Upper lobe of left lung (tissue), 6 donors: Measurements from ENCODE around the gene ARHGEF40. TPM values are rescaled to one million over a fixed set of nuclear protein-coding genes. Genes with fewer than 3 reads are reported as not detected.

Experiments used
- ATAC-seq, 2 donors: fragments of 200-7000 bp; cut with Tn5 transposase; one replicate each; pipeline ENCODE4 v1.9.1; 2022; ENCODE audit warnings: mild to moderate bottlenecking in 2 of 2, moderate library complexity in 2 of 2; ENCODE audit not compliant: low FRiP score in 2 of 2
- DNase-seq, 2 donors: peaks; one replicate each; pipeline ENCODE4 v3.0.0-alpha.2; 2019 to 2020
- H3K27ac ChIP-seq, 4 donors: fragments of 200-600 bp; sonication (generic); one replicate each; pipeline ENCODE4 v1.5.1; 2016 to 2019
- H3K27me3 ChIP-seq, 4 donors: fragments of 200-600 bp; sonication (generic); one replicate each; pipeline ENCODE4 v1.5.1; 2017 to 2019
- H3K36me3 ChIP-seq, 4 donors: fragments of 200-600 bp; sonication (generic); one replicate each; pipeline ENCODE4 v1.5.1; 2016 to 2019
- H3K4me1 ChIP-seq, 4 donors: fragments of 200-600 bp; sonication (generic); one replicate each; pipeline ENCODE4 v1.5.1; 2018 to 2019
- H3K4me3 ChIP-seq, 4 donors: fragments of 200-600 bp; sonication (generic); one replicate each; pipeline ENCODE4 v1.5.1; 2017 to 2019; ENCODE audit warnings: mild to moderate bottlenecking in 2 of 4, moderate library complexity in 1 of 4
- H3K9me3 ChIP-seq, 4 donors: fragments of 200-600 bp; sonication (generic); one replicate each; pipeline ENCODE4 v1.5.1; 2018 to 2019
- EP300 ChIP-seq, 4 donors: sonication (generic); formaldehyde crosslinking; IDR thresholded peaks; one replicate each; pipeline ENCODE4 v1.5.1; 2017; ENCODE audit warnings: antibody characterized with exemption in 4 of 4, control low read depth in 2 of 4
- POLR2A ChIP-seq, 4 donors: fragments of 450-650 bp; IDR thresholded peaks; one replicate each; pipeline ENCODE4 v1.5.1; 2016 to 2017; ENCODE audit warnings: antibody characterized with exemption in 4 of 4, mild to moderate bottlenecking in 2 of 4
- POLR2AphosphoS5 ChIP-seq, 2 donors: sonication (generic); formaldehyde crosslinking; IDR thresholded peaks; one replicate each; pipeline ENCODE4 v1.5.1; 2017; ENCODE audit warnings: antibody characterized with exemption in 2 of 2
- WGBS, 2 donors: methylation state at CpG; one replicate each; pipeline ENCODE4 v1.1.5; 2017 to 2018; 5-methylcytosine and 5-hydroxymethylcytosine counted together
- total RNA-seq, 6 donors: library from RNA; depleted of rRNA in 4 of 6; stranded (reverse); fragments of >200 nt in 4 of 6; gene quantifications; one replicate each; pipeline versions ENCODE4 v1.1.0 to v1.2.1, GENCODE V29; 2016 to 2021
- TF ChIP-seq, protein P1 (sequence below), 6 experiments: fragments of 450-650 bp in 4 of 6; fragments of 200-600 bp in 2 of 6; sonication (generic) in 2 of 6; IDR thresholded peaks; one replicate each; pipeline ENCODE4 v1.5.1; 2016 to 2019; ENCODE audit warnings: antibody characterized with exemption in 6 of 6
- donor health status: DM: no; HTN: no; CAD: no; lungs with moderate emphysema.
- donor health status: DM: no; HTN: yes; CAD: no; lungs with severe emphysema.

Gene ARHGEF40
- total RNA-seq, 6 donors from 2014 or later, result 24.8 to 74.4 (median 36.0) TPM

GRCh38 chr14:21099596-21099985 lies 29.5 kb downstream of the ARHGEF40 start:
- WGBS, 2 donors, result 56 to 57% methylated on average over 5 of the region's 5 CpGs
- no peaks in the 10 kb centered on the region for H3K9me3 ChIP-seq
- H3K4me1 ChIP-seq, result peaks cover 30 to 49% (median 42%) of the 10 kb centered on the region in 4 donors
- peak overlapping the region in 1 of 4 donors; percentile 84 for H3K4me3 ChIP-seq
- DNase-seq (no peak), ATAC-seq (no peak)
- H3K36me3 ChIP-seq, result no peaks in the 10 kb centered on the region
- TF ChIP-seq, protein P1, sequence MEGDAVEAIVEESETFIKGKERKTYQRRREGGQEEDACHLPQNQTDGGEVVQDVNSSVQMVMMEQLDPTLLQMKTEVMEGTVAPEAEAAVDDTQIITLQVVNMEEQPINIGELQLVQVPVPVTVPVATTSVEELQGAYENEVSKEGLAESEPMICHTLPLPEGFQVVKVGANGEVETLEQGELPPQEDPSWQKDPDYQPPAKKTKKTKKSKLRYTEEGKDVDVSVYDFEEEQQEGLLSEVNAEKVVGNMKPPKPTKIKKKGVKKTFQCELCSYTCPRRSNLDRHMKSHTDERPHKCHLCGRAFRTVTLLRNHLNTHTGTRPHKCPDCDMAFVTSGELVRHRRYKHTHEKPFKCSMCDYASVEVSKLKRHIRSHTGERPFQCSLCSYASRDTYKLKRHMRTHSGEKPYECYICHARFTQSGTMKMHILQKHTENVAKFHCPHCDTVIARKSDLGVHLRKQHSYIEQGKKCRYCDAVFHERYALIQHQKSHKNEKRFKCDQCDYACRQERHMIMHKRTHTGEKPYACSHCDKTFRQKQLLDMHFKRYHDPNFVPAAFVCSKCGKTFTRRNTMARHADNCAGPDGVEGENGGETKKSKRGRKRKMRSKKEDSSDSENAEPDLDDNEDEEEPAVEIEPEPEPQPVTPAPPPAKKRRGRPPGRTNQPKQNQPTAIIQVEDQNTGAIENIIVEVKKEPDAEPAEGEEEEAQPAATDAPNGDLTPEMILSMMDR (IDR thresholded peaks at IDR 0.05), result no peak
- TF ChIP-seq POLR2AphosphoS5 (IDR thresholded peaks at IDR 0.05) (no peak), POLR2A (IDR thresholded peaks at IDR 0.05) (no peak), EP300 (IDR thresholded peaks at IDR 0.05) (no peak)
- peak overlapping the region; percentile 87 to 97 (median 92) for H3K27ac ChIP-seq
- no peaks in the 10 kb centered on the region for H3K27me3 ChIP-seq

DNA sequence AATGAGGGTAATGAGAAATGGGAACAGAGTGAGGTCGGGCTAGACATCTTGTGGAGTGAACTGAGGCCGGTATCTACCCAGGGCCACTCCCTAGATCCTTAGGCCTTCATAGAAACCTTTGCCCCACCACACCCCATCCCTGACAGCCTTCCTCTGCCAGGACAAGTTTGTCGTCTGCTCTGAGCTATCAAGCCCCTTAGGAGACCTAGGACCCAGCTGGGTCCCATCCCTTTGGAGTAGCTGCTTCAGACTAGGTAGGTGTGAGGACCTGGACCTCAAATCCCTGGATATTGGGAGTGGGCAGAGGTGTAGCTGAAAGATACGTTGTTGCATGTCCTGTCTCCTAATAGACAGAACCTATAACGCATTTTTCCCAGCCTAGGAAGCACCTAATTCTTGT lies 30.8 kb downstream of the ARHGEF40 start, which contains the start of gene TMEM253:
TMEM253 (plus strand) TSS at position 136 of the 400 bp plus-strand sequence. CDS start 278 bp downstream, outside the sequence.
- TF ChIP-seq POLR2AphosphoS5 (IDR thresholded peaks at IDR 0.05) (no peak), POLR2A (IDR thresholded peaks at IDR 0.05) (no peak), EP300 (IDR thresholded peaks at IDR 0.05) (no peak)
- TF ChIP-seq, protein P1 (IDR thresholded peaks at IDR 0.05), result no peak
- Histone ChIP-seq H3K4me3 (no peak within 1 kb of the TSS), H3K27ac (peak within 1 kb of the TSS; percentile 87 to 97 (median 92)), H3K4me1 (peaks cover 43 to 62% (median 53%) of the 10 kb centered on the region in 4 donors), H3K27me3 (no peaks in the 10 kb centered on the region), H3K9me3 (no peaks in the 10 kb centered on the region), H3K36me3 (no peaks in the 10 kb centered on the region)
- DNase-seq, result no peak
- no peak for ATAC-seq
- 86 to 94% methylated on average over 5 of the region's 5 CpGs for WGBS, 2 donors

GRCh38 chr14:21101802-21102413 lies 31.8 kb downstream of the ARHGEF40 start:
- TF ChIP-seq POLR2AphosphoS5 (IDR thresholded peaks at IDR 0.05) (no peak), POLR2A (IDR thresholded peaks at IDR 0.05) (no peak), EP300 (IDR thresholded peaks at IDR 0.05) (no peak)
- TF ChIP-seq, protein P1 (IDR thresholded peaks at IDR 0.05), result no peak
- peak in 1 of 2 donors; percentile 5 for DNase-seq
- no peaks in the 10 kb centered on the region for H3K36me3 ChIP-seq
- H3K4me3 ChIP-seq, result no peak overlapping the region
- WGBS, 2 donors, result 80 to 91% methylated on average over 7 to 8 of the region's 8 CpGs
- H3K27ac ChIP-seq, result no peak overlapping the region
- H3K27me3 ChIP-seq, result no peaks in the 10 kb centered on the region
- no peak for ATAC-seq
- no peaks in the 10 kb centered on the region for H3K9me3 ChIP-seq
- H3K4me1 ChIP-seq, result peaks cover 49 to 63% (median 52%) of the 10 kb centered on the region in 4 donors

GRCh38 chr14:21102521-21103410 lies 32.7 kb downstream of the ARHGEF40 start:
- DNase-seq, result no peak
- Histone ChIP-seq H3K4me1 (peaks cover 45 to 59% (median 50%) of the 10 kb centered on the region in 4 donors), H3K4me3 (peak overlapping the region in 3 of 4 donors; percentile 53 to 88 (median 60))

More at GRCh38 chr14:21102521-21103410, 32.7 kb downstream of the ARHGEF40 start:
- H3K36me3 ChIP-seq, result no peaks in the 10 kb centered on the region
- WGBS, 2 donors, result 19 to 28% methylated on average over 9 of the region's 9 CpGs
- no peak for TF ChIP-seq POLR2AphosphoS5 (IDR thresholded peaks at IDR 0.05)
- no peak for TF ChIP-seq EP300 (IDR thresholded peaks at IDR 0.05)
- TF ChIP-seq, protein P1 (IDR thresholded peaks at IDR 0.05), result no peak
- no peak for TF ChIP-seq POLR2A (IDR thresholded peaks at IDR 0.05)
- ATAC-seq, result no peak
- no peaks in the 10 kb centered on the region for H3K27me3 ChIP-seq
- H3K27ac ChIP-seq, result peak overlapping the region in 3 of 4 donors; percentile 98 to 99 (median 98)
- no peaks in the 10 kb centered on the region for H3K9me3 ChIP-seq
